ENCODE results near the gene CA10.

CA10 gene

GRCh38 chr17:51595826-51596398 is 562.6 kb downstream of the CA10 start:
- no peak for DNase-seq (ENCODE audit: low spot score)

- DNase-seq (ENCODE audit: low spot score): no peak
These were observed 568.4 kb downstream of the CA10 start for GRCh38 chr17:51590071-51590656.

- no peak for DNase-seq (ENCODE audit: low spot score)
These were observed 570.5 kb downstream of the CA10 start for GRCh38 chr17:51588063-51588462.

- no peak for DNase-seq (ENCODE audit: low spot score)
These were observed 571.0 kb downstream of the CA10 start for GRCh38 chr17:51587516-51587915.

DNA sequence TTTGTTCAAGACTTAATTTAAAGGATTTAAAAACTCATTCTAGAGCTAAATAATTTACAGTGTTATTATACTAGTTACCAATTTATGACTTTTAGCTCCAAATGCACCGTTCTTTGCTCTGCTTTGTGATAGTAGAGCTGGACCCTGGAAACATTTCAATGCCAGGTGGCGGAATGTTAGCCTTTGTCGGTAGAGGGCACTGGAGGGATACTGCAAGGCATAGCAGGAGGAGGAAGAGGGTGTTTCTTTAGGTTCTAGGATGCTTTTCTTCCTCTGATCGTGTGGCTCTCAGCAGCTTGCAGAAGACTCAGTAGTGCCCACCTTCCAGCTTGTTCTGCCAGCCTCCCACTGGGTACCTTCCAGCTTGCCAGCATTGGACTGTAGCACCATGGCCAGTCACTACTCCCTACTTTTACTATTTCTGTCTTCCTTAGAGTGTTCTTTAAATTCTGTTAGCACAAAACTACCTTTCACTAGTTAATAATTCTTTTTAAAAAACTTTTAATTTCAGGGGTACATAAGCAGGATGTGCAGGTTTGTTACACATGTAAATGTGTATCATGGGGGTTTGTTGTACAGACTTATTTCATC is 572.9 kb downstream of the CA10 start:
- DNase-seq (ENCODE audit: low spot score): peak; percentile 74

- DNase-seq (ENCODE audit: low spot score): no peak
These were observed 577.6 kb downstream of the CA10 start for GRCh38 chr17:51580869-51581268.
